HCT116 (cell line): ENCODE results near the gene TMEM164. TPM values are rescaled to one million over a fixed set of nuclear protein-coding genes. Genes with fewer than 3 reads are reported as not detected.
"Not testable (repeated sequence)": the region's sequence is repeated elsewhere in the genome, so short reads cannot be mapped to it uniquely, and the experiment has no call there.

Experiments used
- ATAC-seq: fragments of 200-7000 bp; cut with Tn5 transposase; 2 replicates; pipeline ENCODE4 v1.9.1; 2020; ENCODE audit warnings: mild to moderate bottlenecking, moderate library complexity
- BruUV-seq: library from RNA; stranded (reverse); fragments of 400-500 nt; replicated peaks from 2 replicates; lab custom pipeline; 2021; lab: Mats Ljungman, UMichigan
- CTCF ChIA-PET: fragments of 300-600 bp; sonication (Branson Sonifier 250); formaldehyde crosslinking; loops from one replicate; lab custom pipeline; 2021; ENCODE audit warnings: antibody characterized with exemption; lab: Charles Lee
- POLR2A ChIA-PET: fragments of 300-600, 350-600 bp; sonication (Branson Sonifier 250); formaldehyde crosslinking; loops from one replicate; lab custom pipeline; 2021; ENCODE audit warnings: antibody characterized with exemption; lab: Charles Lee
- RAD21 ChIA-PET, 2 experiments: fragments of 300-600 bp; sonication (Branson Sonifier 250); formaldehyde crosslinking; loops; one replicate each; lab custom pipeline; 2023; ENCODE audit warnings: low total read pairs in 2 of 2; ENCODE audit not compliant: uncharacterized antibody in 2 of 2, unreplicated experiment in 2 of 2, low non-redundant PET in 1 of 2; lab: Charles Lee
- DNase-seq: peaks from one replicate; pipeline ENCODE4 v3.0.0-alpha.2; 2010; ENCODE audit warnings: low read depth, low spot score
- H2AFZ ChIP-seq: fragments of 200-600 bp; shearing (Covaris generic), sonication (generic); 2 replicates; pipeline ENCODE4 v1.6.1; 2017; ENCODE audit warnings: low read depth, mixed run types, mixed read lengths, antibody characterized with exemption, low read length; ENCODE audit not compliant: poor library complexity, severe bottlenecking
- H3K27ac ChIP-seq: 2 replicates; pipeline ENCODE4 v1.5.1; 2012; ENCODE audit warnings: low read depth, low read length
- H3K27me3 ChIP-seq: fragments of 200-600 bp; sonication (generic); 2 replicates; pipeline ENCODE4 v1.6.1; 2016; ENCODE audit warnings: mixed run types, low read length, mixed read lengths; ENCODE audit not compliant: insufficient read depth
- H3K36me3 ChIP-seq, 2 experiments: fragments of 200-500 bp in 1 of 2; fragments of 200-600 bp in 1 of 2; sonication (Bioruptor generic) in 1 of 2; sonication (generic) in 1 of 2; 2 replicates each; pipeline versions ENCODE4 v1.5.1 to v1.6.1; 2014 to 2016; ENCODE audit warnings: low read length in 2 of 2, inconsistent platforms in 1 of 2, mixed read lengths in 1 of 2, mixed run types in 1 of 2; ENCODE audit not compliant: insufficient read depth in 2 of 2, control insufficient read depth in 1 of 2
- H3K4me1 ChIP-seq, 2 experiments: fragments of 200-600 bp in 1 of 2; sonication (generic) in 1 of 2; 2 replicates each; pipeline versions ENCODE4 v1.5.1 to v1.6.1; 2012 to 2017; ENCODE audit warnings: low read length in 2 of 2, inconsistent platforms in 1 of 2, mild to moderate bottlenecking in 1 of 2, mixed read lengths in 1 of 2, mixed run types in 1 of 2, moderate library complexity in 1 of 2; ENCODE audit not compliant: insufficient read depth in 2 of 2, control insufficient read depth in 1 of 2
- H3K4me2 ChIP-seq: fragments of 200-600 bp; sonication (generic); 2 replicates; pipeline ENCODE4 v1.6.1; 2017; ENCODE audit warnings: mixed run types, low read length, mixed read lengths
- H3K4me3 ChIP-seq, 2 experiments: fragments of 200-600 bp in 1 of 2; sonication (generic) in 1 of 2; replicated peaks in 1 of 2; 2 replicates each; pipeline ENCODE4 v1.5.1; 2011 to 2016; ENCODE audit warnings: low read length in 2 of 2, control low read depth in 1 of 2, low read depth in 1 of 2, mild to moderate bottlenecking in 1 of 2, mixed read lengths in 1 of 2, mixed run types in 1 of 2
- H3K79me2 ChIP-seq: fragments of 200-600 bp; sonication (generic); 2 replicates; pipeline ENCODE4 v1.6.1; 2017; ENCODE audit warnings: mild to moderate bottlenecking, mixed run types, low read length, moderate library complexity, mixed read lengths; ENCODE audit not compliant: insufficient read depth
- H3K9ac ChIP-seq: fragments of 200-600 bp; sonication (generic); 2 replicates; pipeline ENCODE4 v1.6.1; 2016; ENCODE audit warnings: low read length, mixed read lengths
- H3K9me2 ChIP-seq: fragments of 200-600 bp; sonication (generic), shearing (Covaris generic); 2 replicates; pipeline ENCODE4 v1.6.1; 2017; ENCODE audit warnings: mixed run types, mild to moderate bottlenecking, moderate library complexity; ENCODE audit not compliant: insufficient read depth
- H3K9me3 ChIP-seq, 2 experiments: fragments of 200-500 bp in 1 of 2; fragments of 200-600 bp in 1 of 2; sonication (Bioruptor generic) in 1 of 2; sonication (generic) in 1 of 2; 2 replicates each; pipeline ENCODE4 v1.6.1; 2014 to 2017; ENCODE audit warnings: low read length in 2 of 2, mixed read lengths in 2 of 2, inconsistent platforms in 1 of 2, low read depth in 1 of 2, mild to moderate bottlenecking in 1 of 2, mixed run types in 1 of 2, moderate library complexity in 1 of 2; ENCODE audit not compliant: control insufficient read depth in 1 of 2, insufficient read depth in 1 of 2
- H4K20me1 ChIP-seq: fragments of 200-600 bp; sonication (generic), shearing (Covaris generic); 2 replicates; pipeline ENCODE4 v1.6.1; 2017; ENCODE audit warnings: mixed run types, mild to moderate bottlenecking, moderate library complexity; ENCODE audit not compliant: insufficient read depth
- EZH2phosphoT487 ChIP-seq: fragments of 200-600 bp; IDR thresholded peaks from 2 replicates; pipeline ENCODE4 v1.6.1; 2018; ENCODE audit warnings: antibody characterized with exemption, borderline replicate concordance
- SIN3A ChIP-seq: IDR thresholded peaks from 2 replicates; pipeline ENCODE4 v1.6.1; 2012; ENCODE audit warnings: low read depth
- TCF7L2 ChIP-seq: IDR thresholded peaks from 2 replicates; pipeline ENCODE4 v1.7.0; 2011; ENCODE audit warnings: borderline replicate concordance, inconsistent platforms; ENCODE audit not compliant: insufficient read depth, insufficient read length; ENCODE audit errors: extremely low read depth
- ZNF274 ChIP-seq: fragments of 200-500 bp; sonication (Bioruptor generic); IDR thresholded peaks from 2 replicates; pipeline ENCODE4 v1.6.1; 2014; ENCODE audit warnings: mild to moderate bottlenecking, low read depth, low read length, inconsistent platforms
- intact Hi-C: fragments of 100-400 bp; cut with micrococcal nuclease; formaldehyde crosslinking; loops from 2 replicates; pipeline ENCODE4 v1.10.0; 2022
- total RNA-seq: library from RNA; stranded (reverse); gene quantifications from one replicate; pipeline ENCODE4 v1.2.1, GENCODE V29; 2021; ENCODE audit not compliant: unreplicated experiment
- TF ChIP-seq, protein P1 (sequence below): IDR thresholded peaks from 2 replicates; pipeline ENCODE4 v1.6.1; 2012
- TF ChIP-seq, protein P2 (sequence below): IDR thresholded peaks from 2 replicates; pipeline ENCODE4 v1.6.1; 2012; ENCODE audit warnings: low read depth

TMEM164 gene
- total RNA-seq, 1 experiment from 2014 or later, result 18.7 TPM

DNA sequence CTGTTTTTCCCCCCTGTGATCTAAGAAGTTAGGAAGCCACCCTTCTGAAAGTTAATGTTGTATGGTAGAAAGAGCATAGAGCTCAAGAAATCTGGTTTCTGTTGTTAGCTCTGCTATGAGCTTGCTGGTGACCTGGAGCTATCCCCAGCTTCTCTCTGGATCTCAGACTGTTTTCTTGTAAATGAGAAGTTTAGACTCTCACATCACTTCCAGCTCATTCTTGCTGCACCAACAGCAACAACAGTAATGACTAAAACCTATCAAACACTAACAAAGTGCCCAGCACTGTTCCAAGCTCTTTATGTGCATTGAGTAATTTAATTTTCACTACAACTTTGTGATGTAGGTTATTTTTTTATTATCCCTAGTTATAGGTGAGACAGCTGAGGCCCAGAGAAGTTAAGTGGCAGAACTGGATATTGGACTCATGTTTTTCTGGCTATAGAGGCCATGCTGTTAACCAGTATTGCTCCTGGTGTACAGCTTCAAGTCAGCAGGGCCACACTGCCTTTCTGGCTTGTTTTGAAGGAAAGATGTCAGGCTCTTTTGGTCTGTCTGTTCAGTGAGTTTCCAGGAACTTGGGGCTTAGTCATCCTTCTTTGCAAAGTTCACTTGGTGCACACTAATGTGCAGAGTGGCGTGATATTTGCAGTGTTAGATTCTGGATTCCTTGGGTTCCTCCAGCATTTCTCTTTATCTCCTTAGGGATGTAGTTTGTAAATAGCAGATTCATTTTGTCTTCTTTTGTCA, 27.8 kb upstream of the TMEM164 start:
- no peaks in the 10 kb centered on the region for H3K27me3 ChIP-seq
- CTCF ChIA-PET, result no interaction called here
- BruUV-seq, result no TSS peak

DNA sequence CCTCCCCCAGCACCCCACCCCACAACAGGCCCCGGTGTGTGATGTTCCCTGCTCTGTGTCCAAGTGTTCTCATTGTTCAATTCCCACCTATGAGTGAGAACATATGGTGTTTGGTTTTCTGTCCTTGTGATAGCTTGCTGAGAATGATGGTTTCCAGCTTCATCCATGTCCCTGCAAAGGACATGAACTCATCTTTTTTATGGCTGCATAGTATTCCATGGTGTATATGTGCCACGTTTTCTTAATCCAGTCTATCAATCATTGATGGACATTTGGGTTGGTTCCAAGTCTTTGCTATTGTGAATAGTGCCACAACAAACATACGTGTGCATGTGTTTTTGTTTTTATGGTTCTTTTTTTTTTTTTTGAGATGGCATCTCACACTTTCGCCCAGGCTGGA, 17.7 kb upstream of the TMEM164 start:
- BruUV-seq, H3K79me2 ChIP-seq, RAD21 ChIA-PET, DNase-seq, H3K27me3 ChIP-seq, H3K9ac ChIP-seq, H3K27ac ChIP-seq, CTCF ChIA-PET, H3K4me1 ChIP-seq, intact Hi-C loops, ATAC-seq, H4K20me1 ChIP-seq, POLR2A ChIA-PET, H3K4me3 ChIP-seq, H3K4me2 ChIP-seq, H2AFZ ChIP-seq, H3K36me3 ChIP-seq, H3K9me2 ChIP-seq, H3K9me3 ChIP-seq: not testable (repeated sequence)

More for the DNA sequence above, 27.8 kb upstream of the TMEM164 start:
- H4K20me1 ChIP-seq, result no peaks in the 10 kb centered on the region
- no peak overlapping the region for H2AFZ ChIP-seq
- H3K4me1 ChIP-seq, result no peaks in the 10 kb centered on the region
- H3K4me2 ChIP-seq, result no peak overlapping the region
- ATAC-seq (no peak), DNase-seq (no peak)
- H3K9me2 ChIP-seq, result no peaks in the 10 kb centered on the region
- no peaks in the 10 kb centered on the region for H3K9me3 ChIP-seq
- H3K9ac ChIP-seq, result no peak overlapping the region
- no peaks in the 10 kb centered on the region for H3K79me2 ChIP-seq
- RAD21 ChIA-PET, result no interaction called here
- intact Hi-C loops, result no loop called here
- POLR2A ChIA-PET, result no interaction called here
- H3K27ac ChIP-seq, result no peak overlapping the region
- no peak for TF ChIP-seq ZNF274
- TF ChIP-seq TCF7L2, result no peak
- TF ChIP-seq, protein P1, sequence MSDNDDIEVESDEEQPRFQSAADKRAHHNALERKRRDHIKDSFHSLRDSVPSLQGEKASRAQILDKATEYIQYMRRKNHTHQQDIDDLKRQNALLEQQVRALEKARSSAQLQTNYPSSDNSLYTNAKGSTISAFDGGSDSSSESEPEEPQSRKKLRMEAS, result no peak
- no peak for TF ChIP-seq EZH2phosphoT487
- no peak for TF ChIP-seq SIN3A
- TF ChIP-seq, protein P2, sequence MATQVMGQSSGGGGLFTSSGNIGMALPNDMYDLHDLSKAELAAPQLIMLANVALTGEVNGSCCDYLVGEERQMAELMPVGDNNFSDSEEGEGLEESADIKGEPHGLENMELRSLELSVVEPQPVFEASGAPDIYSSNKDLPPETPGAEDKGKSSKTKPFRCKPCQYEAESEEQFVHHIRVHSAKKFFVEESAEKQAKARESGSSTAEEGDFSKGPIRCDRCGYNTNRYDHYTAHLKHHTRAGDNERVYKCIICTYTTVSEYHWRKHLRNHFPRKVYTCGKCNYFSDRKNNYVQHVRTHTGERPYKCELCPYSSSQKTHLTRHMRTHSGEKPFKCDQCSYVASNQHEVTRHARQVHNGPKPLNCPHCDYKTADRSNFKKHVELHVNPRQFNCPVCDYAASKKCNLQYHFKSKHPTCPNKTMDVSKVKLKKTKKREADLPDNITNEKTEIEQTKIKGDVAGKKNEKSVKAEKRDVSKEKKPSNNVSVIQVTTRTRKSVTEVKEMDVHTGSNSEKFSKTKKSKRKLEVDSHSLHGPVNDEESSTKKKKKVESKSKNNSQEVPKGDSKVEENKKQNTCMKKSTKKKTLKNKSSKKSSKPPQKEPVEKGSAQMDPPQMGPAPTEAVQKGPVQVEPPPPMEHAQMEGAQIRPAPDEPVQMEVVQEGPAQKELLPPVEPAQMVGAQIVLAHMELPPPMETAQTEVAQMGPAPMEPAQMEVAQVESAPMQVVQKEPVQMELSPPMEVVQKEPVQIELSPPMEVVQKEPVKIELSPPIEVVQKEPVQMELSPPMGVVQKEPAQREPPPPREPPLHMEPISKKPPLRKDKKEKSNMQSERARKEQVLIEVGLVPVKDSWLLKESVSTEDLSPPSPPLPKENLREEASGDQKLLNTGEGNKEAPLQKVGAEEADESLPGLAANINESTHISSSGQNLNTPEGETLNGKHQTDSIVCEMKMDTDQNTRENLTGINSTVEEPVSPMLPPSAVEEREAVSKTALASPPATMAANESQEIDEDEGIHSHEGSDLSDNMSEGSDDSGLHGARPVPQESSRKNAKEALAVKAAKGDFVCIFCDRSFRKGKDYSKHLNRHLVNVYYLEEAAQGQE, result no peak
- H3K4me3 ChIP-seq, result no peak overlapping the region
- no peaks in the 10 kb centered on the region for H3K36me3 ChIP-seq
